ENCODE measurements around the gene INPP4B.
"Not testable (repeated sequence)": the region's sequence is repeated elsewhere in the genome, so short reads cannot be mapped to it uniquely, and the experiment has no call there.

The INPP4B gene

GRCh38 chr4:142079959-142080358 is 766.1 kb downstream of the INPP4B start:
- Histone ChIP-seq H3K36me3 (ENCODE audit: control insufficient read depth, insufficient read depth, low read length) (no peaks in the 10 kb centered on the region), H2AK5ac (ENCODE audit: low read length) (no peak overlapping the region), H2BK5ac (ENCODE audit: low read length) (no peak overlapping the region), H4K8ac (ENCODE audit: low read depth, low read length) (no peak overlapping the region), H3K4me1 (ENCODE audit: control insufficient read depth, low read depth, low read length) (no peaks in the 10 kb centered on the region), H3K4me3 (ENCODE audit: low read length) (no peak overlapping the region), H3K18ac (ENCODE audit: low read length) (no peak overlapping the region), H3K23ac (ENCODE audit: low read length) (no peak overlapping the region), H3K9ac (ENCODE audit: low read length) (no peak overlapping the region), H2BK15ac (replicated peaks; ENCODE audit: low read depth) (no peak overlapping the region), H3K79me1 (ENCODE audit: low read length) (no peaks in the 10 kb centered on the region), H4K5ac (ENCODE audit: low read length) (no peak overlapping the region), H3K4me2 (ENCODE audit: low read length) (no peak overlapping the region), H3K79me2 (ENCODE audit: control insufficient read depth, insufficient read depth, low read length) (no peaks in the 10 kb centered on the region), H3K27ac (ENCODE audit: low read depth, low read length) (no peak overlapping the region), H2BK120ac (ENCODE audit: low read depth, low read length) (no peak overlapping the region), H3K4ac (ENCODE audit: low read depth, low read length) (no peak overlapping the region), H3K27me3 (ENCODE audit: insufficient read depth, low read length, poor library complexity) (no peaks in the 10 kb centered on the region), H3K56ac (ENCODE audit: low read length) (no peak overlapping the region)
- no peak for DNase-seq
- WGBS (ENCODE audit: extremely low coverage, insufficient coverage, low lambda C conversion rate), result no CpG with 5 or more reads among the region's 1 CpG

GRCh38 chr4:142077048-142077447 is 769.1 kb downstream of the INPP4B start:
- Histone ChIP-seq H3K4me2 (ENCODE audit: low read length) (no peak overlapping the region), H3K36me3 (ENCODE audit: control insufficient read depth, insufficient read depth, low read length) (no peaks in the 10 kb centered on the region)

GRCh38 chr4:142068304-142068703 is 777.8 kb downstream of the INPP4B start:
- not testable (repeated sequence) for DNase-seq; H2AK5ac ChIP-seq (ENCODE audit: low read length); H4K8ac ChIP-seq (ENCODE audit: low read depth, low read length); H4K5ac ChIP-seq (ENCODE audit: low read length); H3K36me3 ChIP-seq (ENCODE audit: control insufficient read depth, insufficient read depth, low read length); H3K4ac ChIP-seq (ENCODE audit: low read depth, low read length); H2BK120ac ChIP-seq (ENCODE audit: low read depth, low read length); H2BK15ac ChIP-seq (replicated peaks; ENCODE audit: low read depth); H3K79me1 ChIP-seq (ENCODE audit: low read length); H3K9ac ChIP-seq (ENCODE audit: low read length); H3K18ac ChIP-seq (ENCODE audit: low read length); H3K4me2 ChIP-seq (ENCODE audit: low read length); H3K4me1 ChIP-seq (ENCODE audit: control insufficient read depth, low read depth, low read length); H2BK5ac ChIP-seq (ENCODE audit: low read length); H3K27me3 ChIP-seq (ENCODE audit: insufficient read depth, low read length, poor library complexity); H3K23ac ChIP-seq (ENCODE audit: low read length); H3K27ac ChIP-seq (ENCODE audit: low read depth, low read length); H3K4me3 ChIP-seq (ENCODE audit: low read length); H3K56ac ChIP-seq (ENCODE audit: low read length); H3K79me2 ChIP-seq (ENCODE audit: control insufficient read depth, insufficient read depth, low read length)
- no CpG with 5 or more reads among the region's 2 CpGs for WGBS (ENCODE audit: extremely low coverage, insufficient coverage, low lambda C conversion rate)

More at GRCh38 chr4:142077048-142077447, 769.1 kb downstream of the INPP4B start:
- Histone ChIP-seq H3K4me1 (ENCODE audit: control insufficient read depth, low read depth, low read length) (no peaks in the 10 kb centered on the region), H2BK5ac (ENCODE audit: low read length) (no peak overlapping the region), H3K79me2 (ENCODE audit: control insufficient read depth, insufficient read depth, low read length) (no peaks in the 10 kb centered on the region), H3K18ac (ENCODE audit: low read length) (no peak overlapping the region), H3K9ac (ENCODE audit: low read length) (no peak overlapping the region), H3K56ac (ENCODE audit: low read length) (no peak overlapping the region), H2AK5ac (ENCODE audit: low read length) (no peak overlapping the region), H2BK15ac (replicated peaks; ENCODE audit: low read depth) (no peak overlapping the region), H3K4me3 (ENCODE audit: low read length) (no peak overlapping the region), H3K27ac (ENCODE audit: low read depth, low read length) (no peak overlapping the region), H2BK120ac (ENCODE audit: low read depth, low read length) (no peak overlapping the region), H4K5ac (ENCODE audit: low read length) (no peak overlapping the region), H3K79me1 (ENCODE audit: low read length) (no peaks in the 10 kb centered on the region), H3K23ac (ENCODE audit: low read length) (no peak overlapping the region), H4K8ac (ENCODE audit: low read depth, low read length) (no peak overlapping the region), H3K27me3 (ENCODE audit: insufficient read depth, low read length, poor library complexity) (no peaks in the 10 kb centered on the region), H3K4ac (ENCODE audit: low read depth, low read length) (no peak overlapping the region)
- no peak for DNase-seq
- no CpG with 5 or more reads among the region's 2 CpGs for WGBS (ENCODE audit: extremely low coverage, insufficient coverage, low lambda C conversion rate)

- not testable (repeated sequence) for H3K4ac ChIP-seq (ENCODE audit: low read depth, low read length); H3K27me3 ChIP-seq (ENCODE audit: insufficient read depth, low read length, poor library complexity); H2BK120ac ChIP-seq (ENCODE audit: low read depth, low read length); H3K18ac ChIP-seq (ENCODE audit: low read length); H3K4me3 ChIP-seq (ENCODE audit: low read length); H3K27ac ChIP-seq (ENCODE audit: low read depth, low read length); H3K23ac ChIP-seq (ENCODE audit: low read length); H3K9ac ChIP-seq (ENCODE audit: low read length); H4K5ac ChIP-seq (ENCODE audit: low read length); H3K4me2 ChIP-seq (ENCODE audit: low read length); H3K79me2 ChIP-seq (ENCODE audit: control insufficient read depth, insufficient read depth, low read length); DNase-seq; H3K79me1 ChIP-seq (ENCODE audit: low read length); H4K8ac ChIP-seq (ENCODE audit: low read depth, low read length); H2BK15ac ChIP-seq (replicated peaks; ENCODE audit: low read depth); H3K56ac ChIP-seq (ENCODE audit: low read length); H2BK5ac ChIP-seq (ENCODE audit: low read length); H3K36me3 ChIP-seq (ENCODE audit: control insufficient read depth, insufficient read depth, low read length); H3K4me1 ChIP-seq (ENCODE audit: control insufficient read depth, low read depth, low read length); H2AK5ac ChIP-seq (ENCODE audit: low read length)
- WGBS (ENCODE audit: extremely low coverage, insufficient coverage, low lambda C conversion rate), result no CpG with 5 or more reads among the region's 8 CpGs
These were observed 779.5 kb downstream of the INPP4B start for GRCh38 chr4:142066562-142066961.

GRCh38 chr4:142065086-142065647 is 780.9 kb downstream of the INPP4B start:
- no peak overlapping the region for H3K9ac ChIP-seq (ENCODE audit: low read length)
- no peak overlapping the region for H3K23ac ChIP-seq (ENCODE audit: low read length)
- H4K5ac ChIP-seq (ENCODE audit: low read length), result no peak overlapping the region
- no peak overlapping the region for H2BK15ac ChIP-seq (replicated peaks; ENCODE audit: low read depth)
- H3K18ac ChIP-seq (ENCODE audit: low read length), result no peak overlapping the region
- no peaks in the 10 kb centered on the region for H3K27me3 ChIP-seq (ENCODE audit: insufficient read depth, low read length, poor library complexity)
- H2BK120ac ChIP-seq (ENCODE audit: low read depth, low read length), result no peak overlapping the region
- no peak overlapping the region for H3K56ac ChIP-seq (ENCODE audit: low read length)
- H3K36me3 ChIP-seq (ENCODE audit: control insufficient read depth, insufficient read depth, low read length), result no peaks in the 10 kb centered on the region
- H2AK5ac ChIP-seq (ENCODE audit: low read length), result no peak overlapping the region
- no peak overlapping the region for H3K4ac ChIP-seq (ENCODE audit: low read depth, low read length)
- no peak overlapping the region for H3K27ac ChIP-seq (ENCODE audit: low read depth, low read length)
- no peaks in the 10 kb centered on the region for H3K79me1 ChIP-seq (ENCODE audit: low read length)
- no peaks in the 10 kb centered on the region for H3K79me2 ChIP-seq (ENCODE audit: control insufficient read depth, insufficient read depth, low read length)
- H3K4me2 ChIP-seq (ENCODE audit: low read length), result no peak overlapping the region
- no peaks in the 10 kb centered on the region for H3K4me1 ChIP-seq (ENCODE audit: control insufficient read depth, low read depth, low read length)
- no peak overlapping the region for H4K8ac ChIP-seq (ENCODE audit: low read depth, low read length)
- WGBS (ENCODE audit: extremely low coverage, insufficient coverage, low lambda C conversion rate), result no CpG with 5 or more reads among the region's 2 CpGs
- no peak overlapping the region for H3K4me3 ChIP-seq (ENCODE audit: low read length)
- no peak overlapping the region for H2BK5ac ChIP-seq (ENCODE audit: low read length)
- no peak for DNase-seq

GRCh38 chr4:142064181-142064580 is 781.9 kb downstream of the INPP4B start:
- H3K4me3 ChIP-seq (ENCODE audit: low read length), result no peak overlapping the region
- WGBS (ENCODE audit: extremely low coverage, insufficient coverage, low lambda C conversion rate), result no CpG with 5 or more reads among the region's 1 CpG

More at GRCh38 chr4:142064181-142064580, 781.9 kb downstream of the INPP4B start:
- no peak overlapping the region for H4K8ac ChIP-seq (ENCODE audit: low read depth, low read length)
- H2BK120ac ChIP-seq (ENCODE audit: low read depth, low read length), result no peak overlapping the region
- no peaks in the 10 kb centered on the region for H3K79me1 ChIP-seq (ENCODE audit: low read length)
- H3K56ac ChIP-seq (ENCODE audit: low read length), result no peak overlapping the region
- DNase-seq, result no peak
- H3K23ac ChIP-seq (ENCODE audit: low read length), result no peak overlapping the region
- no peaks in the 10 kb centered on the region for H3K36me3 ChIP-seq (ENCODE audit: control insufficient read depth, insufficient read depth, low read length)
- no peak overlapping the region for H3K27ac ChIP-seq (ENCODE audit: low read depth, low read length)
- no peaks in the 10 kb centered on the region for H3K79me2 ChIP-seq (ENCODE audit: control insufficient read depth, insufficient read depth, low read length)
- no peak overlapping the region for H2AK5ac ChIP-seq (ENCODE audit: low read length)
- no peak overlapping the region for H4K5ac ChIP-seq (ENCODE audit: low read length)
- no peaks in the 10 kb centered on the region for H3K4me1 ChIP-seq (ENCODE audit: control insufficient read depth, low read depth, low read length)
- H3K18ac ChIP-seq (ENCODE audit: low read length), result no peak overlapping the region
- no peak overlapping the region for H2BK5ac ChIP-seq (ENCODE audit: low read length)
- H3K9ac ChIP-seq (ENCODE audit: low read length), result no peak overlapping the region
- H3K4ac ChIP-seq (ENCODE audit: low read depth, low read length), result no peak overlapping the region
- H3K27me3 ChIP-seq (ENCODE audit: insufficient read depth, low read length, poor library complexity), result no peaks in the 10 kb centered on the region
- no peak overlapping the region for H3K4me2 ChIP-seq (ENCODE audit: low read length)
- H2BK15ac ChIP-seq (replicated peaks; ENCODE audit: low read depth), result no peak overlapping the region
